Retinal pigment epithelial cell (primary cell): ENCODE results near the gene PNPLA2.
A peak's percentile ranks its signal among the peaks of the same experiment; 100 is the strongest.

Source experiments
- DNase-seq: peaks from one replicate; pipeline ENCODE4 v3.0.0-alpha.2; 2010; ENCODE audit warnings: low read depth
- H3K4me3 ChIP-seq: 2 replicates; pipeline ENCODE4 v1.5.1; 2011; ENCODE audit warnings: mild to moderate bottlenecking, low read length, control low read depth, moderate library complexity
- TF ChIP-seq, protein P1 (sequence below): conservative IDR thresholded peaks from 2 replicates; pipeline ENCODE4 v1.5.1; 2011; ENCODE audit warnings: low read depth, low read length, control low read depth, inconsistent platforms

The PNPLA2 gene

GRCh38 chr11:810040-810567 lies 8.6 kb upstream of the PNPLA2 start:
- H3K4me3 ChIP-seq = peak overlapping the region; percentile 88
- no peak for DNase-seq
- TF ChIP-seq, protein P1, sequence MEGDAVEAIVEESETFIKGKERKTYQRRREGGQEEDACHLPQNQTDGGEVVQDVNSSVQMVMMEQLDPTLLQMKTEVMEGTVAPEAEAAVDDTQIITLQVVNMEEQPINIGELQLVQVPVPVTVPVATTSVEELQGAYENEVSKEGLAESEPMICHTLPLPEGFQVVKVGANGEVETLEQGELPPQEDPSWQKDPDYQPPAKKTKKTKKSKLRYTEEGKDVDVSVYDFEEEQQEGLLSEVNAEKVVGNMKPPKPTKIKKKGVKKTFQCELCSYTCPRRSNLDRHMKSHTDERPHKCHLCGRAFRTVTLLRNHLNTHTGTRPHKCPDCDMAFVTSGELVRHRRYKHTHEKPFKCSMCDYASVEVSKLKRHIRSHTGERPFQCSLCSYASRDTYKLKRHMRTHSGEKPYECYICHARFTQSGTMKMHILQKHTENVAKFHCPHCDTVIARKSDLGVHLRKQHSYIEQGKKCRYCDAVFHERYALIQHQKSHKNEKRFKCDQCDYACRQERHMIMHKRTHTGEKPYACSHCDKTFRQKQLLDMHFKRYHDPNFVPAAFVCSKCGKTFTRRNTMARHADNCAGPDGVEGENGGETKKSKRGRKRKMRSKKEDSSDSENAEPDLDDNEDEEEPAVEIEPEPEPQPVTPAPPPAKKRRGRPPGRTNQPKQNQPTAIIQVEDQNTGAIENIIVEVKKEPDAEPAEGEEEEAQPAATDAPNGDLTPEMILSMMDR = no peak

DNA sequence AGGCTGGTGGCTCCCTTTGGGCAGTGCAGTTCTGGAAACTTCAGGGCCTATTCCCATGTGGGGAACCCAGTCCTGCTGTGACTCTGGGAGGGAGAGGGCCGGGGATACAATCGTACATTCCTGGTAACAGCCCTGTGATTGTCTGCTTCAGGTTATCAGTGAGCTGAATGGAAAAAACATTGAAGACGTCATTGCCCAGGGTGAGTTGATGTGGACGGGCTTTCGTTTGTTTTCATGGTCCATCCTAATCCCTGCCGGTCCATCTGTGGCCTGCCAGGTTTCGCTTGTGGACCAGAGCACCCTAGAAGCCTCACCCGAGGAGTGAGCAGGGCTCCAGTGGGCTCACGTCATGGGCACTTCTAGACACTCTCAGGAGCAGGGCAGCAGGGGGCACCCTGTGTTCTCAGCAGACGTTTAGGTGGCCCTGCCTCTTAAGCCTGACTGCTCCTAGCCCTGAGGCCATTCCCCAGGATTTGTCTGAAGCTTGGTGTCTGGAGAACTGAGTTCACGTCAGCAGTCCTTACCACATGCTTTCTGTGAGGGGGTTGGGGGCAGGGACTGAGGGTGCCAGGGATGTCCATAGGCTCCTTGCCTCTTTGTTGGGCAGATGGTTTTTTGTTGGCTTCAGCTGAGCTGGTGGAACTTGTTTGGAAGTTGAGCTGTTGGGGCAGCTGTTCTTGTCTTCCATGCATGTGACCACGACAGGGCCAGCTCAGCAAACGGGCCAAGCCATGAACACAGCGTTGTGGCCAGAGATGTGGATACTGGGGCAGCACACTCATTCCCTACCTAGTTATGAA lies 7.1 kb upstream of the PNPLA2 start:
- DNase-seq = no peak
- TF ChIP-seq, protein P1 = peak; percentile 33
- peak overlapping the region; percentile 88 for H3K4me3 ChIP-seq

DNA sequence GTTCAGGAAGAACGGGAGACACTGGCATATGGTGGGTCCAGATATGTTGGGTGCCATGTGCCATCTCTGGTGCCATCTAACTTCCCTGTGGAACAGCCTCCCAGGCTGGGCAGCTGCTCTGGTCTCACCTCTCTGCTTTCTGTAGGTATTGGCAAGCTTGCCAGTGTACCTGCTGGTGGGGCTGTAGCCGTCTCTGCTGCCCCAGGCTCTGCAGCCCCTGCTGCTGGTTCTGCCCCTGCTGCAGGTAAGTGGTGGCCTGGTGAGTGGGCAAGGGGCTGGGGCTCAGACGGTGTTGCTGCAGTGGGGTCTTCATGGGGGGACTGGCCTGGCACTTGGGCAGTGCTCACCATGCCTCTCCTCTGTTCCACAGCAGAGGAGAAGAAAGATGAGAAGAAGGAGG lies 6.3 kb upstream of the PNPLA2 start:
- no peak for DNase-seq
- no peak overlapping the region for H3K4me3 ChIP-seq
- TF ChIP-seq, protein P1 = no peak

GRCh38 chr11:813072-813455 lies 5.7 kb upstream of the PNPLA2 start:
- H3K4me3 ChIP-seq = no peak overlapping the region
- TF ChIP-seq, protein P1 = no peak
- no peak for DNase-seq

DNA sequence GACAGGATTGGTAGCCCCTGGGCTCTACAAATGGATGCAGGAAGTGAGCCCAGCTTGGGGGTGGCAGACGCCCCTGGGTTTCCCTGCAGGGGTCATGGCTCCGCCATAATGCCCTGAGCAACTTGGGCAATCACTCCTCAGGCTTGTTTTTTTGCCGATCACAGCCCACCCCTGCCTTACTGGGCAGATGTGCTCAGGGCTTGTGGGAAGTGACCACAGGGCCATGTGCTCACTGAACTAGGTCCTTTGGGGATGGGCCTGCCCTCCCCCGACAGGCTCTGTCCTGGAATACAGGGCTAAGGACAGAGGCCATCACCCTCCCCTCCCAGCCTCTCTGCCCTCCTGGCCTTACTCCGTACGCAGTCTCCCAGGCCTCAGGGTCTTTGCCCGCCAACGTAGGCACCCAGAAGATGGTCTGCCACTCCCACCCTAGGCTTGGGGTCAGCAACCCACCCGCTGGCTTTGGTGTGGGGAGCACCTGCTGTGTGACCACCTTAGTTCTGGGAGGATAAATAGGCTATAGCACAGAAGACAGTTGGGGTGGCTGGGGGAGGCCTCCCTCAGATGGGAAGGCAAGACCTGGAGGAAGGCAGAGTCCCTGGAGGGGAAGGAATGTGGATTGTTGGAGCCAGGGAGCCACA lies 5.1 kb upstream of the PNPLA2 start:
- TF ChIP-seq, protein P1 = no peak
- DNase-seq = no peak
- no peak overlapping the region for H3K4me3 ChIP-seq

GRCh38 chr11:815675-816432 lies 2.9 kb upstream of the PNPLA2 start:
- no peak for DNase-seq
- H3K4me3 ChIP-seq = no peak overlapping the region
- TF ChIP-seq, protein P1 = no peak
